ENCODE measurements around the gene PTPRN2.

DNA sequence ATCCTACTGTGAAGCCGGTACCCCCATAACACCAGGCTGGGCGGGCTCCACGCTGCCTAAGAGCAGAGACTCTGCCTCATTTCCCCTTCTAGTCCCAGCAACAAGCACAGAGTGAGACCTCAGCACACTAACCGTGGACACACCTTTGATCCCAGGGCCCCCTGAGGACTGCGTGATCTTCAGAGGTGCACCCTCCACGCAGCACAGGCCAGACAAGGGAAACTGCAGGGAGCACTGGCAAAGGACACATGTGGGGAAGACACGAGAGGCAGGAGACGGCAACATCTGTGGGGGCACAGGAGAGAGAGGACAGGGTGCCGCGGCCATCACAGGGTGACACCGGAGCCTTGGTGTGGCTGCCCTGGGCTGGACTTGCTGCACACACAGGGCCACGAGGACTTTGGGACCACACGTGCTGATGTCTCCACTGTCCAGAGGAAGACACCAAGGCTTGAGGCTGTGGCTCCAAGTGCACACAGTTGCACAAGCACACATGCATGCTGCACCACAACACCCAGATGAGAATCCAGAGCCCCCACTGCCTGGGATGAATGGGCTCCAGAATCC lies 128.8 kb downstream of the PTPRN2 start:
- TF ChIP-seq, protein P1, sequence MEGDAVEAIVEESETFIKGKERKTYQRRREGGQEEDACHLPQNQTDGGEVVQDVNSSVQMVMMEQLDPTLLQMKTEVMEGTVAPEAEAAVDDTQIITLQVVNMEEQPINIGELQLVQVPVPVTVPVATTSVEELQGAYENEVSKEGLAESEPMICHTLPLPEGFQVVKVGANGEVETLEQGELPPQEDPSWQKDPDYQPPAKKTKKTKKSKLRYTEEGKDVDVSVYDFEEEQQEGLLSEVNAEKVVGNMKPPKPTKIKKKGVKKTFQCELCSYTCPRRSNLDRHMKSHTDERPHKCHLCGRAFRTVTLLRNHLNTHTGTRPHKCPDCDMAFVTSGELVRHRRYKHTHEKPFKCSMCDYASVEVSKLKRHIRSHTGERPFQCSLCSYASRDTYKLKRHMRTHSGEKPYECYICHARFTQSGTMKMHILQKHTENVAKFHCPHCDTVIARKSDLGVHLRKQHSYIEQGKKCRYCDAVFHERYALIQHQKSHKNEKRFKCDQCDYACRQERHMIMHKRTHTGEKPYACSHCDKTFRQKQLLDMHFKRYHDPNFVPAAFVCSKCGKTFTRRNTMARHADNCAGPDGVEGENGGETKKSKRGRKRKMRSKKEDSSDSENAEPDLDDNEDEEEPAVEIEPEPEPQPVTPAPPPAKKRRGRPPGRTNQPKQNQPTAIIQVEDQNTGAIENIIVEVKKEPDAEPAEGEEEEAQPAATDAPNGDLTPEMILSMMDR (IDR thresholded peaks at IDR 0.05): no peak
- no peak for TF ChIP-seq POLR2A (IDR thresholded peaks at IDR 0.05)
- no peak for TF ChIP-seq POLR2AphosphoS5 (IDR thresholded peaks at IDR 0.05)

All from sigmoid colon (tissue), 4 donors.